Left ventricle myocardium superior (tissue), 1 donor: ENCODE data around the gene TM4SF20. TPM values are rescaled to one million over a fixed set of nuclear protein-coding genes. Genes with fewer than 3 reads are reported as not detected.
"Not testable (repeated sequence)": the region's sequence is repeated elsewhere in the genome, so short reads cannot be mapped to it uniquely, and the experiment has no call there.

Source experiments
- ATAC-seq: fragments of 200-7000 bp; cut with Tn5 transposase; one replicate; pipeline ENCODE4 v1.9.1; 2020; ENCODE audit warnings: mild to moderate bottlenecking, moderate library complexity
- DNase-seq: peaks from one replicate; pipeline ENCODE4 v3.0.0-alpha.2; 2020
- intact Hi-C: fragments of 100-400 bp; cut with micrococcal nuclease; formaldehyde crosslinking; loops from one replicate; pipeline ENCODE4 v1.11.0; 2022
- total RNA-seq: library from RNA; stranded (reverse); fragmentation: NEBNext Ultra II Directional; extraction: Animal tissue kit (Norgen Biotek cat#: 25700); gene quantifications from one replicate; pipeline ENCODE4 v1.2.1, GENCODE V29; 2021
- donor health status: DM: no; HTN: yes; CAD: no; lungs with severe emphysema.

TM4SF20 gene
- total RNA-seq, 1 donor from 2014 or later: not detected

DNA sequence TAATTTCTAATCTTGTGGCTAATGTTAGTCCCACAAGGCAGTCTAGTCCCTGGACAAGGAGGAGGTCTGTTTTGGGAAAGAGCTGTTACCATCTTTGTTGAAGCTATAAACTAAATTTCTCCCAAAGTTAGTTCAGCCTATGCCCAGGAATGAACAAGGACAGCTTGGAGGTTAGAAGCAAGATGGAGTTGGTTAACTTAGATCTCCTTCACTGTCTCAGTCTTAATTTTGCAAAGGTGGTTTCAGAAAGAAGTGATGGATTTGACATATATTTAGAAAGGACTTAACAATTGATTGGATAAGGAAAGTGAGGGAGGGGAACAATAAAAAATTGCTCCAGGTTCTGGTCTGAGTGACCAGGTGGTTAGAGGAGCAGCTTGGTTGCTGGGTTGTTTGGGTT lies 23.2 kb upstream of the TM4SF20 start:
- no peak for ATAC-seq
- intact Hi-C loops: no loop called here
- no peak for DNase-seq

DNA sequence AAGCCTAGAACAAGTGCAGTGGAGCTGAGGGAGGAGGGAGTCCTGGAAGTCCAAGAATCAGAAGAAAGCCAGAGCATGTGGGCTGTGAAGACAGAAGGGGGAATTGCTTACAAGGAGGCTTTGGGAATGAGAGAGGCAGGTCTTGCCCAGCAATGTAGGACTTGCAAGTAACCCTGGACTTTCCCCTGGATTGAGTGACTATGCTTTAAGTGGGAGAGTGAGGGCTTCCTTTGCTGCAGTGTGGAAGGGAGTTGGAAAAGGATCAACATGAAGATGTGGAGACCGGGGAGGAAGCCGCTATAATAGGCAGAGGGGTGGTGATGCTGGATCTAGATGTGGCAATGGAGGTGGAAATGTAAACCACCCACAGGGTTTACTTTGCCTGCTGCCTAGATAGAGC lies 22.4 kb upstream of the TM4SF20 start:
- intact Hi-C loops: no loop called here
- ATAC-seq (no peak), DNase-seq (no peak)

DNA sequence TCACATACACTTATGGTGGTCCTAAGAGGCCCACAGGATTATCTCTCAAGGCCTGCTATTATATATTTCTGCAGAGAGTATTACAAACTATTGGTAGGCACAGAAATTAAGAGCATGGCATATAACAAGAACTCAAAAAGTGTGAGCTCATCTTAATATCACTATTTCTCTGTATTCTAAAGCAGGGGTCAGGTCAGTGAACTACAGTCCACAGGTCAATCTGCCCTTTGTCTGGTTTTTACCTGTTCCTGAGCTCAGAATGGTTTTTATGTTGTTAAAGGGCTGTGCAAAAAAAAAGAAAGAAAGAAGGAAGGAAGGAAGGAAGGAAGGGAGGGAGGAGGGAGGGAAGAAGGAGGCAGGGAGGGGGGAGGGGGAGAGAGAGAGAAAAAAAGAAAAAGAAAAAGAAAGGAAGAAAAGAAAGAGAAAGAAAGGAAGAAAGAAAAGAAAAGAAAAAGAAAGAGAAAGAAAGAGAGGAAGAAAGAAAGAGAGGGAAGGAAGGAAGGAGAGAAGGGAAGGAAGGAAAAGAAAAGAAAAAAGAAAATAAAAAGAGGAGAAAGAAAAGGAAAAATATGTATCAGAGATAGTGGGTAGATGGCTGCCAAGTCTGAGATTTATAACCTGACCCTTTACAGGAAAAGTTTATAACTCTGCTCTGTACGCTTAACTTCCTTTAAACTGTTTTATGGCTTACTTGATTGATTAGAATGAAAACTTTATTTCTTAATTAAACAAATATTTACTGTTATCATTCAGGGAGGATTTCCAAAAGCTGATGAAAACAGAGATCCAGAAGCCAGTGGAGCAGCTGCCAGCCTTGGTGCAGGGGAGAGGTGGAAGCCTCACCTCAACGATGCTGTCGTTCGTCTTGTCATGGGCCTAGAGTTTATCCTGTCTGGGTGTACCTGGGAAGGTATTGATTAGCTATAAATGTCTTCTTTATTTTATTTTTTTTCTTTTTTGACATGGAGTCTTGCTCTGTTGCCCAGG lies 19.9 kb upstream of the TM4SF20 start:
- ATAC-seq: no peak
- intact Hi-C loops: no loop called here

DNA sequence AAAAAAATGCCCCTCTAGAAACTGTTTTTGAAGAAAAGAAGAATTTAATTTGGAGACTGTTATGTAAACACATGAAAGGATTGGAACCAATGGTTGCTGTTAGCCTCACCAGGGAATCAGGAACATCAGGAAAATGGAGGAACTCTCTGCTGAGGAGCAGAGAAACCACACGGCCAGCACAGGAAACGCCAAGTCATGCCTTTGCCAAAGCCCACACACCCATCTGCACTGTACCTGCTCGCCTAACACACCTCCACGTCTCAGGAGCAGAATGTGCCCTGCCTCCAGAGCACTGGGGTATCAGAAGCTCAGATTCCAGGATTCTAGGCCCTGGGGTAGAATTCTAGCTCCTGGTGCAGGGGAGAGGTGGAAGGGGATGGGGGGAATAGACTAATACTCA lies 18.5 kb upstream of the TM4SF20 start:
- intact Hi-C loops: no loop called here
- ATAC-seq (no peak), DNase-seq (no peak)

More for the DNA sequence above, 19.9 kb upstream of the TM4SF20 start:
- no peak for DNase-seq

DNA sequence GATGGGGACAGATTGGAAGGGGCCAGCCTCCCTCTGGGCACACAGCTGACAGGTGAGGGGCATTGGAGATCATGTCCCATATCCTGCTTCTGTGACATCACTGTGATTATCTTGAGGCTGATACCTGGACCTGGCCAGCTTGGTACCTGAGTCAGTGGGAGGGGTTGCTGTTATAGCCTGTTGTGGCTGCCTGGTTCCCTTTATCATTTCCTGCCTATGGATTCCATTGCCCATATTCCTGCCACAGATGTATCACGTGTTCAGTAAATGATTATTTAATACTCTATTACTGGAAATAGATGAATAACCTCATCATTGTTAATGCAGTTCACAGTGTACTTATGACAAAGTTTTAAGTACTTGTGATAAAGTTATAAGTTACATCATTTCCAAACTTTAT lies 16.4 kb upstream of the TM4SF20 start:
- intact Hi-C loops: no loop called here

DNA sequence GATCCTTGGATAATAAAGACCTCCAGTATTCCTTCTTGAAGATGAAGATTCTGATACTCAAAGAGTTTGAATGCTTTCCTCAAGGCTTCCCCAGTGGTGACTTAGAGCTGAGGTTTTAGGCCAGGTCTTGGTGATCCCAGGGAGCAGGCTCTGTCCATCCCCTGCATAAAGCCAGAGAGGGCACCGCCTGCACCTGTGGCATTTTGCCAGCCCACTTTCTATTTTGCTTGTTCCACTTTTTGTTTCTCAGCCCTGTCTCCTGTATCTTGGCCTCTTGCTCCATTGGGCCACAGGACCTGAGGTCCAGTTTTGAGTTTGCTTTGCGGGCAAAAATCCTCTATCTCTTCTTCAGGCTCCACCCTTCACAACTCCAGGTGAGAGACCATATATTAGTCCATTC lies 15.3 kb upstream of the TM4SF20 start:
- no peak for DNase-seq
- ATAC-seq: no peak
- intact Hi-C loops: no loop called here

More for the DNA sequence above, 16.4 kb upstream of the TM4SF20 start:
- DNase-seq (no peak), ATAC-seq (no peak)

DNA sequence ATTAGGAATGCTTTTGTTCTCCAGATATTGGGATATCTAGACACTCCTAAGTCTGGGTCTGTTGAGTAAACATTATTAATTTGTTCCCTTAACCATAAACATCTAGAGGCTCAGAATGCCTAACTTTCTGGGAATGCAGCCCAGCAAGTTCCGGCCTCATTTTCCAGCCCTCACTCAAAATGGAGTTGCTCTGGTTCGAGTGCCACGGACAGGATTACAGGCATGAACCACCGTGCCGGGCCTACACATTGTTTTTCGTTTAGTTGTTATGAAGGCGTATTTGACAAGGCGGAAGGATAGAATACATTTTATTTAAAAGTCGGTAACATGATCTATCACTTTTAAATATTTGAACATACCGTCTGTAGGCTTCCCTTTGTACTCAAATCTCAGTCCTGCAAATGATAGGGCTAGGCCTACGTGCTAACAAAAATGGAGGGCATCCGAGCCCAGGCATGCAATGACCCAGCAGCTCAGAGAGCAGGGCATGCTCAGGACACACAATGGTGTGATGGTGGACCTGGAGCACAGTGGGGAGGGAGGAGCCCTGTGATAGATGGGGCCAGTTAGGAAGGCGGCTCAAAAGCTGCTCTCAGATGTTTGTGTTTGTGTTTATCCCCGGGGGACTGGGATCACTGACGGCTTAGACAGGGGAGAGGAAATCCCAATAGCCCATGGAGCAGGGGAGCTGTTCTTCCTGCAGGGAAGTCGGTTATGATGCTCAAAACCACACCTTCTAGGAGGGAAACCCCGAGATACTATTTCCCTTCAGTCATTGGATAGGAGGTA lies 11.6 kb upstream of the TM4SF20 start:
- DNase-seq (no peak), ATAC-seq (no peak)
- intact Hi-C loops: no loop called here

DNA sequence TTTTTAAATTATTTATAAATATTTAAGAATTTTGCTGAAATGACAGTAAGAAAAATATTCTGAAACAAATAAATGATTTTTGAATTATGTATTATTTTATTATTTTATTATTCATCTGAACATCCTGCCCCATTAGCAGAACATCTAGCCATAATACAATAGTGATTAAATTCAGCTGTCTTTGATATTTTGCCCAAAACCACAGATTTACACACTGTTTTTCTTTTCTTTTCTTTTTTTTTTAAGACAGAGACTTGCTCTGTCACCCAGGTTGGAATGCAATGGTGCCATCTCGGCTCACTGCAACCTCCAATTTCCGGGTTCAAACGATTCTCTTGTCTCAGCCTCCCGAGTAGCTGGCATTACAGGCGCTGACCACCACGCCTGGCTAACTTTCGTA lies 10.6 kb upstream of the TM4SF20 start:
- no peak for ATAC-seq
- intact Hi-C loops: no loop called here
- DNase-seq: no peak

DNA sequence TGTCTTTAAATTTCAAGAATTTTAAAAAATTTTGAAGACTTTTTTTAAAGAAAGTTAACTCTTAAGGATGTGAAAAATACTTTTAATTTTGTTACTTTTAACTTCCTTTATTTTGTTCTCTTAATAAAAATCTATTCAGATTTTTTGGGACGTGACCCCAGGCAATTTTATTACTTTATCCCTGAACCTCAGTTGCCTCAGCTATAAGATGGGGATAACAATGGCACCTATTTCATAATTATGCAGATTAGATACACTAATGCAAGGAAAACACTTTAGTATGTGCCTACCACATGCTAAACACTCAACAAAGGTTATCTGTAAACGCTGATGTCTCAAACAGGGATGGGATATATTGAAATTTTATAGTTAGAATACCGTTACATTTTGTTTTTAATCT lies 10.1 kb upstream of the TM4SF20 start:
- DNase-seq: no peak
- intact Hi-C loops: no loop called here
- ATAC-seq: no peak

DNA sequence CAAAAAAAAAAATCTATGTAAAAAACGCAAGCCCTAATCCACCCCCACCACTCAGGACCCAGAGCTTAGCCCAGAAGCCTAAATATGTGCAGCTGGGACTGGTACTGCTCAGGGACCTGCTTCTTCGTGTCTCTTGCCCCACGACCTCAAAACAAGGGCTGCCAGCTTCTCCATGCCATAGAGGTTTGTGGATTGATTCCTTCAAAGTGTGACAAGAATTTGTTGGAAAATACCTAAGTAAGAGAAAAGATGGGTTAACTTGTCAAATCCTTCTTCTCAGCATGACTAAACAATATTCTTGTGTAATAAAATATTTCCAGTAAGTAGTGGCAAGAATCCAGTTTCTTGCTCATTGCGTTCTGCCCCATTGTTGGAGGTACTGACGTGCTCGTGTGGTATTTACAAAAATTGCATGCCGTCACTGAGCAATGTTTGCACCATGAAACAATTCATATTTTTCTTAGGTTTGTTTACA lies 9.5 kb upstream of the TM4SF20 start:
- ATAC-seq (no peak), DNase-seq (no peak)
- intact Hi-C loops: no loop called here

DNA sequence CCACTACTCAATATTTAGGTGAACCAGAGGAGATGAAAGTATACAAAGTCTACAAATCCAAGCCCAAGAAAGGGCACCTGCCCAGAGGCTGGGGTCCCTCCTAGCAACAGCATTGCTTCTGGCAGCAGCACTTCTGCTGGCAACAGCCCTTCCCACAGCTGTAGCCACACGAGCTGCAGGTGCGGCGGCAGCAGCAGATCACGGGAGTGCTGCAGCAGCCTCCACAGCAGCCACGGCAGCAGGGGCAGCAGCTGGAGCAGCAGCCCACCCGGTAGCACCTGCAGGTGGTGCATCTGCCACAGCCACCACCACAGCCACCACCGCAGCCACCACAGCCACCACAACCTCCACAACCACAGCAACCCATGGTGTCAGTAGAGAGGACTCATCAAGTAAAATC lies 8.5 kb upstream of the TM4SF20 start, which contains the start of gene SCYGR1:
Gene SCYGR1 (minus strand): TSS at position 367 of the 400 bp plus-strand sequence. CDS start 0 bp downstream, at position 367.
- not testable (repeated sequence) for DNase-seq

DNA sequence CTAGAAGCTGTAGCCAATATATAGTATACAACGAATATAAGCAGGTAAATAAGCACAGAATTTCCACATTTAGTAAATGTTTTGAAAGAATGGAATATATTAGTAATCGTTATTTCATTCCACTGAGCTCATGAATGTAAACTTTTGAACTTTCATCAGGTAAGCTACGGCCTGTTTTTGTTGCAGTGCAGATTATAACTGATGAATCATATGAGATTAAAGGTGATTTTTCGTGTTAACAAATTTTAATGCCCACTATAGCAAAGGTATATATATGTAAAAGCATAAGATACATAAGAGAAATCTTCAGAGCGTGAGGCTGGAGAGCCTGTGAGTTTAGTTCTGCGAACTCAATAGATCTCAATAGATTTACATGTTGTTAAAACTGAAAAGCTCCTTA lies 7.5 kb upstream of the TM4SF20 start:
- intact Hi-C loops: no loop called here

More for the DNA sequence above, 8.5 kb upstream of the TM4SF20 start, which contains the start of gene SCYGR1:
- intact Hi-C loops, ATAC-seq: not testable (repeated sequence)

DNA sequence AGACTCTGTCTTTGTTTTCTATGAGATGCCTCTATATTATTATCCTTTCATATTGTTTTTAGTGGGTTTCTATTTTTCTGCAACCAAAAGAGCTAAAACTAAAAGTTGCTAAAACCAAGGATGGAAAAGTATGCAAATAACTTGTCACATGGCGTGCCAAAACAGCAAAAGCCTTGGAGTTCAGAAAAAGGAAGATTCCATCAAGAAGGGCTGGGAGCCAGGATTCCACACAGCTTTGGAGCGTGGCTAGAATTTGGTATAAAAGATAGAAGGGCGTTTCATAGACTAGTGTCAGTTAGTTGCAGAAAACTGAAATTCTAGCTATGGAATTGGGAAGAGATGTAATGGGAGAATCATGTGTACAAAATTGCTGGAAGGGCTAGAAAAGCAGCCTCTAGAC lies 4.6 kb upstream of the TM4SF20 start:
- intact Hi-C loops: no loop called here
- DNase-seq (no peak), ATAC-seq (no peak)

More for the DNA sequence above, 7.5 kb upstream of the TM4SF20 start:
- DNase-seq: no peak
- ATAC-seq: no peak

DNA sequence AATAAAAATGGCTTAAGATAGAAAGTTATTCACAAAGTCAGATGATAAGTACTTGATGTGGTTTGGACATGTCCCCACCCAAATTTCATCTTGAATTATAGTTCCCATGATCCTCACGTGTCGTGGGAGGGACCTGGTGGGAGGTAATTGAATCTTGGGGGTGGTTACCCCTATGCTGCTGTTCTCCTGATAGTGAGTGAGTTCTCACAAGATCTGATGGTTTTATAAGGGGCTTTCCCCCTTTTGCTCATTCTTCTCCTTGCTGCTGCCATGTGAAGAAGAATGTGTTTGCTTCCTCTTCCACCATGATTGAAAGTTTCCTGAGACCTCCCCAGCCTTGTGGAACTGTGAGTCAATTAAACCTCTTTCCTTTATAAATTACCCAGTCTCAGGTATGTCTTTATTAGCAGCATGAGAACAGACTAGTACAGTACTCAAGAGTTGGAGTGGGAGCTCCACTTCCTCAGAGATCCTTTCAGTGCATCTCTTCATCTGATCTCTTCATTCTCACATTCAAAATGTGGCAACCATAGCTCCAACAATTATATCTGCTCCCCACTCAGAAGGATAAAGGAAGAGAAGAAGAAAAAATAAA lies 3.2 kb upstream of the TM4SF20 start:
- ATAC-seq, DNase-seq, intact Hi-C loops: not testable (repeated sequence)

DNA sequence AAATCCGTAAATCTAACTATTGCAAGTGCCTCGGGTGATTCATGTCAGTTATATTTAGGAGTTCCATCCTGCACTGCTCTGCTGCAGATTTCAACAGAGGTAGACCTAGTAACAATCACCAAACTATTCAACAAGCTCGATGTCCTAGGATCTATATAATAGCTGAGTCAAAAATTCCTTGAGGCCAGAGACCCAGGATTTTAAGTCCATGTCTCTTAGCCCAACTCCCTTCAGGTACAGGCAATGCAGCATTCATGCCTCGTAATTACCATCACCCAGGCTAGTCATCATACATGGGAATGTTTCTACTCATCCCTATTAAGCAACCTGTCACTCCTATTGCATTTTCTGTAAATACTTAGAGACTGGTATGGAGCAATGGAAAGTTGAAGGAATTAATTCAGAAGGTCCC lies 729 bp downstream of the TM4SF20 start:
- DNase-seq (no peak), ATAC-seq (no peak)

DNA sequence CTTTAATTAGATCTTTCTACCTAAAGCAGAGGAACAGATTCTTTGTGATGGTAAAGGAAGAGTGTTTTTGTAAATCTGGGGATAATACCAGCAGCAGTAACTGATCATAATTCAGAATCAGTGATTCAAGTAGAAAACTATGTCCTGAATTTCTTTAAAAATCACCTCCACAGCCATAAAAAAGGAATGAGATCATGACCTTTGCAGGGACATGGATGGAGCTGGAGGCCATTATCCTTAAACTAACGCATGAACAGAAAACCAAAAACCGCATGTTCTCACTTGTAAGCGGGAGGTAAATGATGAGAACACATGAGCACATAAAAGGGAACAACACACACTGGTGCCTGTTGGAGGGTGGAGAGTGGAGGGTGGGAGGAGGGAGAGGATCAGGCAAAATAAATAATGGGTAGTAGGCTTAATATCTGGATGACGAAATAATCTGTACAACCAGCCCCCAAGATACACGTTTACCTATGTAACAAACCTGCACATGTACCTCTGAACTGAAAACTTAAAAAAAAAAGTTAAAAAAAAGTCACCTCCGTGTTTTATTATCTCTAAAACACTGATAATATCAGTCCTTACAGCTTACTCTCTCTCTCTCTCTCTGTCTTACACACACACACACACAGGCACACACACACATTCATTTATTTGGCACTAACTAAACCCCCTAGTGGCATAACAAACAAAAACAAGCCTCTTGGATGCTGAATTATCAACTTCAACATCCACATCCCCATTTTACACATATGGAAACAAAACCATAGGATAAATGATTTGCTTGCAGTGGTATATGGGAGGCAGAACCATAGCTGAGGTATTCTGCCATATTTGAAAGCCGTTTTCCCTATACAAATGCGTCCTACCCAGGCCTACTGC lies 1.4 kb downstream of the TM4SF20 start:
- ATAC-seq (no peak), DNase-seq (no peak)
- intact Hi-C loops: no loop called here

More for the DNA sequence above, 729 bp downstream of the TM4SF20 start:
- intact Hi-C loops: no loop called here

DNA sequence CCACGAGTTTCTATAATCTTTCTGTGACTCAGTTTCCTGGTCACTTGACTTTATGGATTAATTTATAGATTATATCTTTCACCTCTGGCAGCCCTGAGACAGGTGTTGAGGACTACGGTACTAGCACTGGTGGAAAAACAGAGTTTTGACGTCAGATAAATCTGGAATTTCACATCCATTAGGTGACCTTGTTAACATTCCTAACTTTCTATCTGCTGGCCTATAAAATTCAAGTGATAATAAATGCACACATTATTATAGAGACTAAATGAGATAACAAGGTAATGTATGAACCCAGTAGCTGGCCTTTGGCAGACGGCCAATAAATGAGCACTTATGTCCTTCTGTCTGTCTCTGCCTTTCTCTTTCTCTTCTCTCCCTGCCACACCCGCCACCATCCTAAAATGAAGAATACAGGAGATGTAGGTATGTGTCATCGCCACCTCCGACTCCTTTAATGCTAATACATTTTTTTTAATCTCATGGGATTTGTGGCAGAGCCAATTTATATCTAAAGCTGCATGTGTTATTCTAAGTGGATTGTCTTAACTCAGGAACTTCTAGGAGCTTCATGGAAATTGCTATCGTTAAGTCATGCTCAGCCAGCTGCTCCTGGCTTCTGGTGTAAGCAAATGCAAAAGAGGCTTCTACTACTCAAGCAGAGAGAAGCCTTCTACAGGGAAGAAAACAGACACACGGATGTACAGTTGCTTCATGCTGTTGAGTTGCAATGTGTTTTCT lies 2.3 kb downstream of the TM4SF20 start:
- intact Hi-C loops: no loop called here
- no peak for DNase-seq
- ATAC-seq: no peak

DNA sequence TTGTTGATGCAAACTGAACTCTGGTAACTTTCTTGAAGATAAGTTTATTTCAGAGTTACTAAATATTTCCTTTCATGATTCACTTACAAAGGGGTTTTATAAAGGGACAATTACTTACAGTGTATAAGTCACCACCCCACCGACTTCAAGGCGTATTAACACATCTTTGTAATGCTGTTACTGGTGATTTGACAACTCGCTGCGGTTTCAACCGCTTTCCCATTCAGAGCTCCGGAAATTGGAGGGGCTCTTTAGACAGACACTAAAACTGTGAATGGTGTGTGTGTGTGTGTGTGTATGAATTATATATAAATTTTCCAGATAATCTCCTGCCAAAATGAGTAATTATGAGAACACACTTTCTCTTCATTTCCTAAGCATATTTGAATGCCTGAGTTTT lies 4.9 kb downstream of the TM4SF20 start:
- DNase-seq: no peak
- no peak for ATAC-seq
- intact Hi-C loops: no loop called here
